Dedifferentiated amniotic fluid mesenchymal stem cell (primary cell): Measurements from ENCODE around the gene ANO3.
A peak's percentile ranks its signal among the peaks of the same experiment; 100 is the strongest.
"Not testable (repeated sequence)": the region's sequence is repeated elsewhere in the genome, so short reads cannot be mapped to it uniquely, and the experiment has no call there.

Experiments used
- DNase-seq: peaks from one replicate; pipeline ENCODE4 v3.0.0-alpha.2; 2016; ENCODE audit errors: extremely low spot score

ANO3 gene

DNA sequence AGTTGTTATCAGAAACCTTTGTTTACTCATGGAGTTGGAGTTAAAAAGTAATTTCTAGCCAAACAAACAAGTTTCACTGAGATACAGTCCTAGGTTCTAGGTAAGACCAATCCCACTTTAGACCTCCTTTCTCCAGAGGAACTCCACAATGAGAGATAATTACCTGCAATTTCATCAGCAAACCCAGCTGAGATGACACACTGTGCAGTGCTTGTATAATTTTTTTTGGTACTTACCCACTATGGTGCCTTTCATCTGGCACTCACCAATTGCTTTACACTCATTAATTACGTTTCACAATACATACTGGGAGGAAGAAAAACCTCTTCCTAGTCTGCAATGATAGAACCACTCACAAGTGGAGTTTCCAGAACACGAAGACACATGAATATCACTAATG, 242.0 kb downstream of the ANO3 start:
- DNase-seq = no peak

- no peak for DNase-seq
Measured at GRCh38 chr11:26575946-26576345, 244.0 kb downstream of the ANO3 start.

DNA sequence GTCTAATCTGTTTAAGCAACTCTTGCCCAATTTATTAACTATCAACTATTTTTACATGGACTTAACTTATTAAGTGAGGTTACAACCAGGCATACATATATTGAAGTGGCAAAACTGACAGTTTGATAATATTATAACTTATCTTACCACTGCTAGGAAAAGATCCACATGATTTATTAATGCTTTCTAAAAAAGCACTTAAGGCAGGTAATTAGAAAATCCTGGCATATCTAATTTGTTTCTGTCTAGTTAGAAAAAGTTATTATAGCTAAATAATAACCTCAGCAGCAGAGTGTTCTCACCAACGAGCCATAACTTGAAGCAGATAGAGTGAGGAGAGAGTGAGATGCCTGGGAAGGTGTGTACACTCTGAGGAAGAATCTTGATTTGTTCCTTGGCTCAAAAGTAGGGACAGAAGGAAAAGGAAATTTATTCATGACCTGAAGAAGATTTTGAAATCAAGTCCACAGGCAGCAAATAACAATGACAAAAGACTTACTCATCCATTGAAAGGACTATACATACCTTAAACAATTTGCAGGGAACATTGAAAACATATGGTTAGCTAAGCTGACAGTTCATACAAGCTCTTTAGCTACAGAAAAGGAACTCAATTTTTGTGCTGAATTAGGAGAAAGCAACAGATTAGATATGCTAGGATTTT, 247.2 kb downstream of the ANO3 start:
- DNase-seq = no peak

GRCh38 chr11:26579683-26580082, 247.8 kb downstream of the ANO3 start:
- no peak for DNase-seq

DNA sequence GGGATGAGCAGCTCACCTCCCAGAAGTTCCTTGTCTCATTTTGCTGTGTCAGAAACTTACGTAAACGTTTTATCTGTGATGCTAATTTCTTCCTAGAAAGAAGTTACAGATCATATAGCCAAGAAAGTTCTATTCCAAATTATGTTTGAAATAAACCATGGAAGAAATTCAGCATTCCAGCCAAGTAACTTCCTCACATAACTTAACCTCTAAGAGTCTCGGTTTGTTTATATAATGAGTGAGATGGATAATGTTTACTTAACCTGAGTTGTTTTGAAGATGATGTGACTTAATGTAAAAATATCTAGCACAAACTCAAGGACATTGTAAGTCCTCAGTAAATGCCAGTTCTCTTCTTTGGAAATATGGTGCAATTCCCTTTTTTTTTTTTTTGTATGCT, 249.0 kb downstream of the ANO3 start:
- peak; percentile 18 for DNase-seq

DNA sequence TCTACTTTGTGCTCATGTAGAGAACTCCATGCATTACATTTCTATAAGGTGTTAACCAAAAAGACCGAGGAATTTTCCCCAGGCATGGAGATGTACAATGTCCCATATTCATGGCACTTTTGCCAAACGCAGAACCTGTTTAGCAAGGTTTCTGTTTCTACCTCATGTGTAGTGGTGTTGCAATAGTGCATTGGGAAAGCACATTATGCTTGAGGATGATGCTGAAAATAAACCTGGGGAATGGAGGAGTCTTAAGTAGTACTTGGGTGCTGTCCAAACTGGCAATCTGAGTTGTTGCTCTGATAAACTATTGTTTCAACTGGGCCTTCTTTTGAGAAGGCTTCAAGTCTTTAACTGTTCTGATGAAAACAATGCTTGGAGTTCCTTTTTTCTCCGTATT, 251.6 kb downstream of the ANO3 start:
- no peak for DNase-seq

- no peak for DNase-seq
Measured at GRCh38 chr11:26584818-26585217, 252.9 kb downstream of the ANO3 start.

DNA sequence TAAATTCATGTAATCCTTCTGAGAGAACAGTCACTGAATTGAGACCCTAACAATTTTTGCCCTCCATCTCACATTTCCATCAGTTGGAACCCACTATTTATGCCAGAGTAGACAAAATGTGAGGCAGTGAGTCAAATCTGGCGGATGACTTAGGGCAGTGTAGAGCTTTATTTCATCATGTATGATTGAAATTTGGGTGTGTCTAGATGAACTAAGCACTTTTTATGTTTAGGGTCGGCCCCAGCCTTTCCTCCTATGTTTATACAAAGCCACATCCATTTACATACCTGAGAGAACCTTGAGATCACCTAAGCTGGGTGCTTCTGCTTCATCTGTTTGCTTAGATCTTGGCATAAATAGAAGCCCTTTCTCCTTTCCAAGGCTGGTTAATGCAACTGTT, 255.1 kb downstream of the ANO3 start:
- no peak for DNase-seq

GRCh38 chr11:26593691-26594090, 261.8 kb downstream of the ANO3 start:
- DNase-seq = no peak

- not testable (repeated sequence) for DNase-seq
Measured at GRCh38 chr11:26595207-26595865, 263.4 kb downstream of the ANO3 start.

DNA sequence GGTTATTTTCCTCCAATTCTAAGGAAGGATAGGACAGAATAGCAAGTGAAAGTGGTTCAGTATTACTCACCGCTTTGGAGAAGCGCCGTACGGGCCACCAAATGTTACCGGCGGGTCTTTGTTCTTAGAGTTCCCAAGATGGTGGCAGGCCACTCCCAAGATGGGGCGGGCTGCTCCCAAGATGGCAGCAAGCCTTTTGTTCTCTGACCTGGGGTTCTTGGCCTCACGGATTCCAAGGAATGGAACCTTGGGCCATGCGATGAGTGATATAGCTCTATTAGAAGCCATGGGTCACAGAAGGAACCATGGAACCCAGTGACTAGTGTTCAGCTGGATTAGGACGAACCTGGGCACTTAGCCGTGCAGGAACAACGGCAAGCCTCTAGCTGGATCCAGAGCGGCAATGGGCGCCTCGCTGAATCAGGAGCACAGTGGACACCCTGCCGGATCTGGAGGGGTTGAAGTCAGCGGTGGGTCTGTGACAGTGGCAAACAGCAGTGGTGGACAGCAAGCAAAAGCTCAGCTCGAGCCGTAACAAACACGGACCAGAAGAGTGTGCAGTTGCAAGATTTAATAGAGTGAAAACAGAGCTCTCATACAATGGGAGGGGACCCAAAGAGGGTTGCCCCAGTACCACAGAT, 265.2 kb downstream of the ANO3 start:
- DNase-seq = not testable (repeated sequence)

DNA sequence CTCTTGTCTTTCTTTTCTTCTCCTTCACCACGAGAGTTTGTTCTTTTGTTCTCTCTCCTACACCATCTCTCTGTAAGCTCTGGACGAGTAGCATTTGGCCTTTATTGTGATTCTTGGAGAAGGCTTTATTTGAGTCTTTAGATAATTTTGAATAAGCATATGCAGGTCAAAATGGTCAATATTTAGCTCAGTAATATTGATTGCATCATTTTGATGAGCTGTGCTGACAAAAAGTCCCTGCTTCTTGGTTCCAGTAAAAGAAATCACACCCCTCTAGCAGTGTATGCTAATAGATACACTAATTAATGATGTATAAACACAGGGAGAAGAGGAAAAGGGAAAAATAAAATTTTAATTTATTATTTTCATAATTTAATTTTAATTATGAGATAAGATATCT, 266.0 kb downstream of the ANO3 start:
- DNase-seq = no peak

GRCh38 chr11:26599425-26599824, 267.5 kb downstream of the ANO3 start:
- DNase-seq = no peak

DNA sequence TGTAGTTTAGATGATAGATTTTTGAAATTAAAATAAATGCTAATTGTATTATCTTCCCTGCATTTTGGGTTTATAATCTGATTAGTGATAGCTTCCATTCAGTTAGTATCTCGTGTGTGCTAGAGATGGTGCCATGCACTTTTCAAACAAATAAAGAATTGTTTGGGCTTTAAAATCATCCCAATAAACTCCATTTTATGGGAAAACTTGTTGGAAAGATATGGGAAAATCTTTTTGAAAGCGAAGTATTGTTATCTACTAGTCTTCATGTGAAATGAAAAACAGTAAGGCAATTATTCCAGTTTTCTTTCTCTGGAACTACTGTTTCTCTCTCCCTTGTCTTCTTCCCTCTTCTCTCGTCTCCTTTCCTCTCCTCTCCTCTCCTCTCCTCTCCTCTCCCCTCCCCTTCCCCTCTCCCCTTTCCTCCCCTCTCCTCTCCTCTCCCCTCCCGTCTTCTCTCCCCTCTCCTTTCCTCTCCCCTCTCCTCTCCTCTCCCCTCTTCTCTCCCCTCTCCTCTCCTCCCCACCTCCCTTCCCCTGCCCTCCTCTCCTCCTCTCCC, 268.0 kb downstream of the ANO3 start:
- DNase-seq = no peak

GRCh38 chr11:26607725-26608506, 276.0 kb downstream of the ANO3 start:
- no peak for DNase-seq

GRCh38 chr11:26608507-26609146, 276.7 kb downstream of the ANO3 start:
- no peak for DNase-seq

GRCh38 chr11:26613759-26614158, 281.8 kb downstream of the ANO3 start:
- no peak for DNase-seq

DNA sequence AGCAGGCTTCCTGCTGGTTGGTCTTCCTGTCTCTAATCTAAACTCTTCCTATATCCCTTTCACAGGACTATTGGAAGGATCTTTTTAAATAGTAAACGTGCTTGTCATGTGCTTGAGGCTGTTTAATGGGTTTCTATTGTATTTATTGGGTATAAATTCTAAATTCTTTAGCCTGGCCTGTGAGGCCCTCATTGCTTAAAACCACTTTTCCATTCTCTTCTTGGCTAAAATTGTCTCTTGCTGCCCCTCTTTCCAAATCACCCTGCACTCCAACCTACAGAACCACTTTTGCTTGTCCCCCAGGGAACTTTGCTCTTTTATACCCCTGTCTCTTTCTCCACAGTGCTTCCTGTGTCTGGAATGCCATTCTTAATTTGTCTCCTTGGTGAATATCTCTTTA, 286.5 kb downstream of the ANO3 start:
- DNase-seq = no peak

DNA sequence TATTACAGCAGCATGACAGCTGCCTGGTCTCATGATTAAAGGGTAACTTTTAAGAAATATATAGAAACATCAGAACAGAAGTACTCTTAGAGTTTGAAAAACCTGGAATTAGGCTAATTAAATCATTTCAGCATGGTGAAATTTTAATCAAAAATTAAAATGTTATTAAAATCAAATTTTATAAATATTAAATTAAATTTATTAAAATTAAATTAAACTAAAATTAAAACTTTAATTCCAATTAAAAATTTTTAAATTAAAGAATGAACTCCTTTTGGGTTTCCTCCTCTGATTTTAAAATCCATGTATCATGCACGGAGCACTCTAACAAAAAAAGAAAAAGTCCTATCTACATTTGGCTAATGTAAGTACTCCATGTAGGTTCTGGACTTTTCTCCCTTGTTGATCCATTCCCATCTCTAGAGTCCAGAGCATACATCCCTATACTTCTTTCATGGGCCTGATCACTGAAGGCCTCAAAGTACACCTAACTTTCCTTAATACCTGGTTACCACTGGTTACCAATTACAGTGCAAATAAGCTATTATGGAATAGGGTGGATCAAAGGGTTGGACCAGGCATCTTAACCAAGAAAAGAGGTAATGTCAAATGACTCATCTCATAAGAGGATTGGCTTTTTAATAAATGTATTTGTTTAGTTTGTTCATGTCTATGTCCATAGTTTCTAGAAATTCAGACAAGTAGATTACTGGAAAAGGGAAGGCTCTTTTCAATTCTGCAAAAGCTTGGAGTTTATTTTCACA, 288.5 kb downstream of the ANO3 start:
- DNase-seq = no peak

GRCh38 chr11:26621132-26621531, 289.2 kb downstream of the ANO3 start:
- DNase-seq = peak; percentile 83

GRCh38 chr11:26622181-26622580, 290.3 kb downstream of the ANO3 start:
- no peak for DNase-seq
